Vagina (tissue), 2 donors: ENCODE results near the gene ELAVL3. TPM values are rescaled to one million over a fixed set of nuclear protein-coding genes. Genes with fewer than 3 reads are reported as not detected.
"Not testable (repeated sequence)": the region's sequence is repeated elsewhere in the genome, so short reads cannot be mapped to it uniquely, and the experiment has no call there.

Experiments used
- DNase-seq, 2 donors: peaks; one replicate each; pipeline ENCODE4 v3.0.0-alpha.2; 2017; ENCODE audit errors: extremely low spot score in 2 of 2
- H3K27ac ChIP-seq: fragments of 200-600 bp; sonication (generic); one replicate; pipeline ENCODE4 v1.5.1; 2019
- H3K27me3 ChIP-seq: fragments of 200-600 bp; sonication (generic); one replicate; pipeline ENCODE4 v1.5.1; 2019
- H3K36me3 ChIP-seq, 2 donors: fragments of 200-600 bp; sonication (generic); one replicate each; pipeline ENCODE4 v1.5.1; 2017 to 2019
- H3K4me1 ChIP-seq: fragments of 200-600 bp; sonication (generic); one replicate; pipeline ENCODE4 v1.5.1; 2019
- H3K4me3 ChIP-seq, 2 donors: fragments of 200-600 bp; sonication (generic); 1 replicate in 1 of 2; 2 replicates in 1 of 2; pipeline ENCODE4 v1.5.1; 2016 to 2019
- H3K9me3 ChIP-seq: fragments of 200-600 bp; sonication (generic); one replicate; pipeline ENCODE4 v1.5.1; 2019
- POLR2A ChIP-seq, 2 donors: fragments of 450-650 bp; IDR thresholded peaks; one replicate each; pipeline ENCODE4 v1.6.1; 2017; ENCODE audit warnings: antibody characterized with exemption in 2 of 2, mild to moderate bottlenecking in 2 of 2, moderate library complexity in 2 of 2
- POLR2AphosphoS5 ChIP-seq, 2 donors: sonication (generic); formaldehyde crosslinking; IDR thresholded peaks; one replicate each; pipeline ENCODE4 v1.9.0; 2017; ENCODE audit warnings: antibody characterized with exemption in 2 of 2, mild to moderate bottlenecking in 2 of 2, low read depth in 1 of 2; ENCODE audit not compliant: insufficient read depth in 1 of 2
- intact Hi-C: fragments of 100-400 bp; cut with DNase I; formaldehyde crosslinking; loops from one replicate; pipeline ENCODE4 v1.15.1; 2023
- total RNA-seq: library from RNA; depleted of rRNA; stranded (reverse); fragments of >200 nt; gene quantifications from one replicate; pipeline ENCODE4 v1.2.3, GENCODE V29; 2016
- TF ChIP-seq, protein P1 (sequence below), 3 experiments: fragments of 450-650 bp in 2 of 3; fragments of 200-600 bp in 1 of 3; sonication (generic) in 1 of 3; IDR thresholded peaks; one replicate each; pipeline ENCODE4 v1.5.1; 2017 to 2019; ENCODE audit warnings: antibody characterized with exemption in 3 of 3, mild to moderate bottlenecking in 2 of 3, moderate library complexity in 2 of 3

The ELAVL3 gene
- total RNA-seq, 1 donor from 2014 or later = 1.2 TPM

DNA sequence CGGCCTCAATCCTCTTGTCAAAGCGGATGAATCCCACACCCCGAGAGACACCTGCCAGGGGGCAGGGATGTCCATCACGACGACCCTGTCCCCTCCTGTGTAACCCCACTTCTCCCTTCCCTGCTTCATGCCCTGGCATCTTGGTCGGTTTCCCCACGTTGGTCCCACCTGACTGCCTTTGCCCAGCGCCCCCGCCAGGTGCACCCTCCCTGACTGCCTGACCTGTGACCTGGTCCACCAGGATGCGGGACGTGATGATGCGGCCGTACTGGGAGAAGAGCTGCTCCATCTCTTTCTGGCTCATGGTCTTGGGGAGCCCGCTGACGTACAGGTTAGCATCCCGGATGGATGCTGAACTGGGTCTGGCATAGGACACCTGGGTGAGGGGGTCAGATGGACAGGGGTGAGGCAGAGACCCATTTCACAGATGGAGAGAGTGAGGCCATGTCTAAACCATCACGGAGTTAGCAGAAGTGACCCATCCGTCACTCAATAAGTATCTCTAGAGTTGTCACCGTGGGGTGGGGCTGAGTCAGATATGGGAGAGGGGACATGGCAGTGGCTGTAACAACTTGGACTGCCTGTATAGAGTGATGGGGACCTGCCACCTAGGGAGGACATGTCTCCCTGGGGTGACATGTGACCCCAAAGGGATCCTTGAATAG is 22.5 kb downstream of the ELAVL3 start:
- TF ChIP-seq, protein P1, sequence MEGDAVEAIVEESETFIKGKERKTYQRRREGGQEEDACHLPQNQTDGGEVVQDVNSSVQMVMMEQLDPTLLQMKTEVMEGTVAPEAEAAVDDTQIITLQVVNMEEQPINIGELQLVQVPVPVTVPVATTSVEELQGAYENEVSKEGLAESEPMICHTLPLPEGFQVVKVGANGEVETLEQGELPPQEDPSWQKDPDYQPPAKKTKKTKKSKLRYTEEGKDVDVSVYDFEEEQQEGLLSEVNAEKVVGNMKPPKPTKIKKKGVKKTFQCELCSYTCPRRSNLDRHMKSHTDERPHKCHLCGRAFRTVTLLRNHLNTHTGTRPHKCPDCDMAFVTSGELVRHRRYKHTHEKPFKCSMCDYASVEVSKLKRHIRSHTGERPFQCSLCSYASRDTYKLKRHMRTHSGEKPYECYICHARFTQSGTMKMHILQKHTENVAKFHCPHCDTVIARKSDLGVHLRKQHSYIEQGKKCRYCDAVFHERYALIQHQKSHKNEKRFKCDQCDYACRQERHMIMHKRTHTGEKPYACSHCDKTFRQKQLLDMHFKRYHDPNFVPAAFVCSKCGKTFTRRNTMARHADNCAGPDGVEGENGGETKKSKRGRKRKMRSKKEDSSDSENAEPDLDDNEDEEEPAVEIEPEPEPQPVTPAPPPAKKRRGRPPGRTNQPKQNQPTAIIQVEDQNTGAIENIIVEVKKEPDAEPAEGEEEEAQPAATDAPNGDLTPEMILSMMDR (IDR thresholded peaks at IDR 0.05) = no peak
- no peak for TF ChIP-seq POLR2AphosphoS5 (IDR thresholded peaks at IDR 0.05; ENCODE audit: insufficient read depth in 1 of 2, low read depth in 1 of 2)
- TF ChIP-seq POLR2A (IDR thresholded peaks at IDR 0.05) = no peak
- H3K27ac ChIP-seq = no peak overlapping the region

DNA sequence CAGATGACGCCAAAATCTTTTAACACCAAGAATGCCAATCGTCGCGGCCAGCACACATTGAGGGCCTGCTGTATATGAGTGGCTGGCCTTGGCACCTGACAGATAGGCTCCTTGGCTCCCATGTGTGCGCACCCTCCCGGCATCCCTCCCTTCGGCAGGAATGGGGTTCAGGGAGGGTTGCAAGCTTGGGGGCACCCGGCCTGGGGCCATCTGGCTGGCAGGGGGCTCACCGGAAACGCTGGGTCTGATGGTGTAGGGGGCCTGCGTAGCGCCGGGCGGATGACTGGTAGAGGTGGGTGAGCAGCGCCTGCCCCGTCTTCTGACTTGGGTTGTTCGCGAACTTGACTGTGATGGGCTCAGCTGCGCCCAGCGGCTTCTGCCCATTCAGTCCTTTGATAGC is 23.0 kb downstream of the ELAVL3 start:
- H3K9me3 ChIP-seq = no peaks in the 10 kb centered on the region
- no peak for DNase-seq
- H3K36me3 ChIP-seq = no peaks in the 10 kb centered on the region

More for the DNA sequence above, 22.5 kb downstream of the ELAVL3 start:
- Histone ChIP-seq H3K4me1 (no peaks in the 10 kb centered on the region), H3K4me3 (no peak overlapping the region), H3K9me3 (no peaks in the 10 kb centered on the region), H3K36me3 (no peaks in the 10 kb centered on the region), H3K27me3 (no peaks in the 10 kb centered on the region)
- intact Hi-C loops = loop anchor here (10.0 kb wide), 1 partner anchor 164 kb away; the partner anchor contains the start of gene TSPAN16
- DNase-seq = no peak

DNA sequence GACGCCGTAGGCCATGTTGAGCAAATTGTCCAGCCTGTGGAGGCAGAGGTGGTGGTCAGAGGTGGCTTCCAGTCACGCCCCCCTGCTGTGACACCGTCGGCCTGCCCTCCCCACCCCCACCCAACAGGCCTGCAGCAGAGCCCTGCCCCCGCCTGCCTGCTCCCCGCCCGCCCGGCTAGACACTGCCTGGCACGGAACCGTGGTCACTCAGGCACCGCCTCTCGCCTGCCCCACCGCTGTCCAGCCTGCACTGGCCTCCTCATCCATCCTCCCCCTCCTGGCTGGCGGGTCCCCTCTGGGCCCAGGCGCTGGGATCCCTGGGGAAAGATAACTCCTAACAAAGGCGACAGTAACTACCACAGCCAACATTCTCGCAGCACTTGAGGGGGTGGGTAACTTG is 23.7 kb downstream of the ELAVL3 start:
- no peaks in the 10 kb centered on the region for H3K27me3 ChIP-seq
- DNase-seq = no peak
- no peak overlapping the region for H3K27ac ChIP-seq
- no peaks in the 10 kb centered on the region for H3K36me3 ChIP-seq
- TF ChIP-seq, protein P1 (IDR thresholded peaks at IDR 0.05) = no peak
- TF ChIP-seq POLR2AphosphoS5 (IDR thresholded peaks at IDR 0.05; ENCODE audit: insufficient read depth in 1 of 2, low read depth in 1 of 2) (no peak), POLR2A (IDR thresholded peaks at IDR 0.05) (no peak)
- no peak overlapping the region for H3K4me3 ChIP-seq
- H3K4me1 ChIP-seq = no peaks in the 10 kb centered on the region
- H3K9me3 ChIP-seq = no peaks in the 10 kb centered on the region
- intact Hi-C loops = loop anchor here (10.0 kb wide), 1 partner anchor 162 kb away; the partner anchor contains the start of gene TSPAN16

More for the DNA sequence above, 23.0 kb downstream of the ELAVL3 start:
- Histone ChIP-seq H3K27me3 (no peaks in the 10 kb centered on the region), H3K27ac (no peak overlapping the region), H3K4me3 (no peak overlapping the region), H3K4me1 (no peaks in the 10 kb centered on the region)
- intact Hi-C loops = loop anchor here (10.0 kb wide), 1 partner anchor 163 kb away; the partner anchor contains the start of gene TSPAN16
- TF ChIP-seq, protein P1 (IDR thresholded peaks at IDR 0.05) = no peak
- no peak for TF ChIP-seq POLR2A (IDR thresholded peaks at IDR 0.05)
- no peak for TF ChIP-seq POLR2AphosphoS5 (IDR thresholded peaks at IDR 0.05; ENCODE audit: insufficient read depth in 1 of 2, low read depth in 1 of 2)

DNA sequence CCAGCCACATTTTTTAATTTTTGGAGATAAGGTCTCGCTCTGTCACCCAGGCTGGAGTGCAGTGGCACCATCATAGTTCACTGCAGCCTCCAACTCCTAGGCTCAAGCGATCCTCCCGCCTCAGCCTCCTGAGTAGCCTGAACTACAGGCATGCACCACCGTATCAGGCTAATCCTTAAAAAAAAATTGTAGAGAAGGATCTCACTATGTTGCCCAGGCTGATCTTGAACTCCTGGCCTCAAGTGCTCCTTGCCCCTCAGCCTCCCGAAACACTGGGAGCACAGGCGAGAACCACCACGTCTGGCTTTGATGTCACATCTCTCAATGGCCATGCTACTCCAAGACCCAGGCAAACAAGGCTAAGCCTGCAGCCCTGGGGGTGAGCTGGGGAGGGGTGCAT is 24.2 kb downstream of the ELAVL3 start:
- Histone ChIP-seq H3K36me3 (no peaks in the 10 kb centered on the region), H3K4me3 (no peak overlapping the region), H3K4me1 (no peaks in the 10 kb centered on the region), H3K27me3 (no peaks in the 10 kb centered on the region), H3K27ac (no peak overlapping the region), H3K9me3 (no peaks in the 10 kb centered on the region)
- DNase-seq = no peak
- intact Hi-C loops = loop anchor here (10.0 kb wide), 1 partner anchor 162 kb away; the partner anchor contains the start of gene TSPAN16
- TF ChIP-seq, protein P1 (IDR thresholded peaks at IDR 0.05) = no peak
- TF ChIP-seq POLR2AphosphoS5 (IDR thresholded peaks at IDR 0.05; ENCODE audit: insufficient read depth in 1 of 2, low read depth in 1 of 2) (no peak), POLR2A (IDR thresholded peaks at IDR 0.05) (no peak)

DNA sequence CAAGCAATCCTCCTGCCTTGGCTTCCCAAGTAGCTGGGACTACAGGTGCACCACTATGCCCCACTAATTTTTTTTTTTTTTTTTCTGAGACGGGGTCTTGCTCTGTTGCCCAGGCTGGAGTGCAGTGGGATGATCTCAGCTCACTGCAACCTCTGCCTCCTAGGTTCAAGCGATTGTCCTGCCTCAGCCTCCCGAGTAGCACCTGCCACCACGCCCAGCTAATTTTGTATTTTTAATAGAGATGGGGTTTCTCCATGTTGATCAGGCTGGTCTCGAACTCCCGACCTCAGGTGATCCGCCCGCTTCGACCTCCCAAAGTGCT is 25.7 kb downstream of the ELAVL3 start:
- not testable (repeated sequence) for H3K36me3 ChIP-seq, H3K27ac ChIP-seq, H3K4me3 ChIP-seq, H3K27me3 ChIP-seq, H3K9me3 ChIP-seq, DNase-seq, H3K4me1 ChIP-seq
- intact Hi-C loops = loop anchor here (10.0 kb wide), 1 partner anchor 160 kb away; the partner anchor contains the start of gene TSPAN16
